GM18511 (cell line): Measurements from ENCODE around the gene GCSAM.

Experiments
- ATAC-seq: cut with Tn5 transposase; IDR thresholded peaks from one replicate; pipeline ENCODE4 v1.9.1; 2021; ENCODE audit warnings: mild to moderate bottlenecking, moderate library complexity; ENCODE audit not compliant: unreplicated experiment

Gene GCSAM

GRCh38 chr3:112129925-112130637 is 3.0 kb downstream of the GCSAM start:
- ATAC-seq: no peak

GRCh38 chr3:112128843-112129727 is 4.0 kb downstream of the GCSAM start:
- peak; percentile 51 for ATAC-seq

GRCh38 chr3:112127522-112128494 is 5.2 kb downstream of the GCSAM start:
- peak; percentile 22 for ATAC-seq

- no peak for ATAC-seq
Observed at GRCh38 chr3:112126511-112126911, 6.5 kb downstream of the GCSAM start.

GRCh38 chr3:112124907-112125607 is 8.0 kb downstream of the GCSAM start:
- no peak for ATAC-seq

- no peak for ATAC-seq
Observed at GRCh38 chr3:112123548-112123947, 9.5 kb downstream of the GCSAM start.

- ATAC-seq: no peak
Observed at GRCh38 chr3:112122870-112123269, 10.2 kb downstream of the GCSAM start.

- no peak for ATAC-seq
Observed at GRCh38 chr3:112121577-112122547, 11.2 kb downstream of the GCSAM start.

GRCh38 chr3:112119962-112120836 is 12.8 kb downstream of the GCSAM start:
- ATAC-seq: peak; percentile 47

- no peak for ATAC-seq
Observed at GRCh38 chr3:112117841-112118571, 15.0 kb downstream of the GCSAM start.

GRCh38 chr3:112117415-112117814 is 15.6 kb downstream of the GCSAM start:
- ATAC-seq: no peak

- no peak for ATAC-seq
Observed at GRCh38 chr3:112116748-112117186, 16.3 kb downstream of the GCSAM start.

- ATAC-seq: no peak
Observed at GRCh38 chr3:112115806-112116383, 17.2 kb downstream of the GCSAM start.

GRCh38 chr3:112115161-112115739 is 17.8 kb downstream of the GCSAM start:
- ATAC-seq: peak; percentile 42

- ATAC-seq: peak; percentile 44
Observed at GRCh38 chr3:112114576-112115160, 18.4 kb downstream of the GCSAM start.

GRCh38 chr3:112111785-112112402 is 21.2 kb downstream of the GCSAM start:
- peak; percentile 57 for ATAC-seq
